Heart left ventricle (tissue), 16 donors: ENCODE measurements around the gene SEC14L5. TPM values are rescaled to one million over a fixed set of nuclear protein-coding genes. Genes with fewer than 3 reads are reported as not detected.

ENCODE experiments used
- ATAC-seq, 4 donors: fragments of 200-7000 bp; cut with Tn5 transposase; one replicate each; pipeline ENCODE4 v1.9.1; 2020 to 2022; ENCODE audit warnings: moderate library complexity in 4 of 4, mild to moderate bottlenecking in 3 of 4, moderate number of reproducible peaks in 1 of 4
- DNase-seq, 5 donors: peaks; one replicate each; pipeline ENCODE4 v3.0.0-alpha.2; 2020
- H3K27ac ChIP-seq, 12 donors: fragments of 200-600 bp; sonication (generic) in 4 of 12; one replicate each; pipeline versions ENCODE4 v1.5.0 to v1.8.0; 2016 to 2022; ENCODE audit warnings: mild to moderate bottlenecking in 2 of 12
- H3K27me3 ChIP-seq, 9 donors: fragments of 200-600 bp; sonication (generic) in 2 of 9; one replicate each; pipeline versions ENCODE4 v1.5.1 to v1.8.0; 2016 to 2022; ENCODE audit warnings: mild to moderate bottlenecking in 3 of 9
- H3K36me3 ChIP-seq, 9 donors: fragments of 200-600 bp; sonication (generic) in 2 of 9; one replicate each; pipeline versions ENCODE4 v1.5.0 to v1.8.0; 2018 to 2022; ENCODE audit warnings: mild to moderate bottlenecking in 2 of 9
- H3K4me1 ChIP-seq, 12 donors: fragments of 200-600 bp; sonication (generic) in 4 of 12; one replicate each; pipeline versions ENCODE4 v1.5.0 to v1.8.0; 2016 to 2022; ENCODE audit warnings: mild to moderate bottlenecking in 3 of 12
- H3K4me3 ChIP-seq, 12 donors: fragments of 200-600 bp; sonication (generic) in 4 of 12; one replicate each; pipeline versions ENCODE4 v1.5.0 to v1.8.0; 2017 to 2022; ENCODE audit warnings: mild to moderate bottlenecking in 9 of 12, moderate library complexity in 4 of 12
- H3K9me3 ChIP-seq, 12 donors: fragments of 200-600 bp; sonication (generic) in 4 of 12; one replicate each; pipeline versions ENCODE4 v1.5.0 to v1.8.0; 2016 to 2022; ENCODE audit warnings: mild to moderate bottlenecking in 1 of 12
- CTCF ChIP-seq, 12 donors: fragments of 200-600 bp; sonication (generic) in 4 of 12; IDR thresholded peaks; one replicate each; pipeline versions ENCODE4 v1.5.0 to v1.8.0; 2018 to 2022; ENCODE audit warnings: antibody characterized with exemption in 12 of 12, mild to moderate bottlenecking in 5 of 12
- POLR2A ChIP-seq, 2 donors: fragments of 450-650 bp; IDR thresholded peaks; one replicate each; pipeline ENCODE4 v1.6.1; 2017; ENCODE audit warnings: antibody characterized with exemption in 2 of 2, mild to moderate bottlenecking in 2 of 2, moderate library complexity in 2 of 2
- WGBS, 4 donors: extraction: QIAGEN DNeasy Blood & Tissue Kit in 2 of 4; methylation state at CpG; one replicate each; pipeline versions ENCODE4 v1.1.5 to v1.1.7; 2013 to 2018; 5-methylcytosine and 5-hydroxymethylcytosine counted together
- intact Hi-C, 10 donors: fragments of 100-400 bp; cut with DNase I; formaldehyde crosslinking; loops; one replicate each; pipeline versions ENCODE4 v1.11.1 to v1.14.2; 2022
- polyA plus RNA-seq, 2 donors: library from polyadenylated mRNA; stranded (reverse); fragments of 200-250 nt; gene quantifications; one replicate each; pipeline ENCODE4 v1.2.3, GENCODE V29; 2013
- total RNA-seq, 9 donors: library from RNA; depleted of rRNA in 2 of 9; stranded (reverse); fragments of >200 nt in 2 of 9; fragmentation: NEBNext Ultra II Directional in 3 of 9; extraction: Animal tissue kit (Norgen Biotek cat#: 25700) in 3 of 9; gene quantifications; one replicate each; pipeline versions ENCODE4 v1.1.0 to v1.2.4, GENCODE V29; 2016 to 2023
- donor health status: ischemic (EF 13 %, LVEDD 7.1; RV severe dilation, severe dysfunction).
- donor health status: healthy with polysubstance abuse.
- donor health status: DM: no; HTN: yes; CAD: no.
- donor health status: DM: no; HTN: no; CAD: no.
- donor health status: ischemic (EF 25% LVEDD 6.9; RV normal size, moderate dysfunction).
- donor health status: ischemic (EF 25% LVEDD 5.7; RV mildly dilated, moderate dysfunction).
- donor health status: healthy.
- donor health status: DM: yes; HTN: yes; CAD: no.
- donor health status: ischemic (EF 35%, LVEDD 5.7; RV mildly dilated, moderate dysfunction).
- donor health status: nonischemic (EF 11% LVEDD 7.7; RV severe dilation, severe dysfunction).
- donor health status: DM: yes; HTN: yes; CAD: no.
- donor health status: PGD.
- donor health status: ischemic (EF 29% LVEDD 5.4; RV normal size, mild dysfunction).
- donor health status: nonischemic (EF 23%, LVEDD 6.1; RV moderate dilation, normal function).

SEC14L5 gene
- total and polyA plus RNA-seq, 11 donors: 0.11 to 25.4 (median 5.7) TPM

GRCh38 chr16:4914528-4915225 is 43.5 kb upstream of the SEC14L5 start:
- 88 to 94% (median 88%) methylated on average over 6 to 7 of the region's 7 CpGs for WGBS, 4 donors
- intact Hi-C loops: no loop called here
- H3K27me3 ChIP-seq: no peaks in the 10 kb centered on the region
- H3K36me3 ChIP-seq: no peaks in the 10 kb centered on the region
- no peaks in the 10 kb centered on the region for H3K4me1 ChIP-seq
- H3K9me3 ChIP-seq: no peaks in the 10 kb centered on the region
- no peak for ATAC-seq
- TF ChIP-seq CTCF (IDR thresholded peaks at IDR 0.05): no peak
- TF ChIP-seq POLR2A (IDR thresholded peaks at IDR 0.05): no peak
- DNase-seq: no peak
- H3K27ac ChIP-seq: no peak overlapping the region
- H3K4me3 ChIP-seq: no peak overlapping the region

DNA sequence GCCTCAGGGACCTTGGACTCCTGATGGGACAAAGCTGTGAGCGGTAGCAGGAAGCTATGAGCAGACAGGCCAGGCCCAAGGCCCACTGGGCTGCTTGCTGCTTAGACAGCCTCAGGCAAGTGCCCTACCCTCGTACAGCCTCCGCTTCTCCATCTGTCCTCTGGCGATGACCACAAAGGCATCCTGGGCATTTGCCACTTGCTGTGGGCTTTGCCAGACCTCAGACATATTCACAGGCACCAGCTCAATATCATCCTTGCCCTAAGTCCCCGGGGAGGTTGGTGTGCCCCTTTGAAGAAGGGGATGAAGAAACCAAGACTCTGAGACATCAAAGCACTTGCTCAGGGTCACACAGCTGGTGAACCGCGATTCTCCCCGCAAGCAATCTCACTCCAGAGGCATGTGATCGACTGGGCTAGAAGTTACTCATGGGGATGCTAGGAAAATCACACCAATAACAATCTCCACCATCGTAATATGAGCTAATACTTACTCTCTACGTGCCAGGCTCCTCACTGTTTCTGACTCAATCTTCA is 42.8 kb upstream of the SEC14L5 start:
- WGBS, 4 donors: 72 to 83% (median 78%) methylated on average over 7 to 11 of the region's 11 CpGs
- intact Hi-C loops: no loop called here
- H3K4me1 ChIP-seq: no peaks in the 10 kb centered on the region
- H3K4me3 ChIP-seq: no peak overlapping the region
- no peaks in the 10 kb centered on the region for H3K36me3 ChIP-seq
- no peak for DNase-seq
- no peaks in the 10 kb centered on the region for H3K27me3 ChIP-seq
- H3K9me3 ChIP-seq: no peaks in the 10 kb centered on the region
- TF ChIP-seq CTCF (IDR thresholded peaks at IDR 0.05) (no peak), POLR2A (IDR thresholded peaks at IDR 0.05) (no peak)
- no peak for ATAC-seq
- H3K27ac ChIP-seq: no peak overlapping the region

DNA sequence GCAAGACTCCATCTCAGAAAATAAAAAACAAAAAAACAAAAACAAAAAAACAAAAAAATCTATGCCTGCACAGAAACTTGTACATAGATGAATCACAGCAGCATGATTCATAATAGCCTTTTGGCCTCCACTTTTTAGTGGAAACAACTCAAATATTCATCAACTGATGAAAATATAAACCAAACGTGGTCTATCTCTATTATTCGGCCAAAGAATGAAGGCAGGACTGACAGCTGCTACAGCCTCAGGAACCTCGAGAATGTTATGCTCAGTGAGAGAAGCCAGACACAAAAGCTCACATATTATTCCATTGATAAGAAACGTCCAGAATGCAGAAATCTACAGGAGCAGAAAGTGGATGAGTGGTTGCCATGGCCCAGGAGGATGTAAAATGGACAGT is 41.0 kb upstream of the SEC14L5 start:
- H3K9me3 ChIP-seq: no peaks in the 10 kb centered on the region
- H3K27me3 ChIP-seq: no peaks in the 10 kb centered on the region
- no peaks in the 10 kb centered on the region for H3K4me1 ChIP-seq
- H3K36me3 ChIP-seq: no peaks in the 10 kb centered on the region
- H3K27ac ChIP-seq: no peak overlapping the region
- 33 to 40% (median 35%) methylated on average over 4 of the region's 4 CpGs for WGBS, 4 donors
- H3K4me3 ChIP-seq: no peak overlapping the region
- no peak for ATAC-seq
- intact Hi-C loops: no loop called here
- DNase-seq: no peak
- no peak for TF ChIP-seq CTCF (IDR thresholded peaks at IDR 0.05)
- TF ChIP-seq POLR2A (IDR thresholded peaks at IDR 0.05): no peak

DNA sequence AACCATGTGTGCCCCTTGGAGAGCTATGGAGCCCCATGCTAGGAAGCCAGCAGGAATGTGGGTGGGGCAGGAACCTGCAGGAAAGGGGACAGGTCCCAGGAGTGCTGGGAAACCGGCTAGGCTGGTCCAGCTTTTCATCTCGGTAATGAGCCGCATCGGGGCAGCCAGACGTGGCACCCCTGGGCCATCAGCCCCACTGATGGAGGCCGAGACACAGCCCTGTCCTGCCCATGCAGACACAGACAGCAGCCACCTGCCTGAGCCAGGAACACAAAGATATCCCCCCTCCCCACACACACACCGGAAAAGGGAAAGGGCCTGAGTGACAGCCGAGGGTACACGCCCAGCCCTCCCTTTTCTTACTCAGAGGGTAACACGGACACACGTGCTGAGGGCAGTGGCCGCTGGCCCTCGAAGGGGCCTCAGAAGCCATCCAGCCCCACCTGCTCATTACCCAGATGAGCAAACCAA is 39.3 kb upstream of the SEC14L5 start:
- WGBS, 4 donors: 42 to 67% (median 56%) methylated on average over 13 of the region's 13 CpGs
- intact Hi-C loops: no loop called here
- Histone ChIP-seq H3K9me3 (no peaks in the 10 kb centered on the region), H3K27ac (no peak overlapping the region), H3K4me1 (no peaks in the 10 kb centered on the region), H3K36me3 (no peaks in the 10 kb centered on the region), H3K4me3 (no peak overlapping the region), H3K27me3 (no peaks in the 10 kb centered on the region)
- ATAC-seq (no peak), DNase-seq (no peak)
- TF ChIP-seq POLR2A (IDR thresholded peaks at IDR 0.05): no peak
- TF ChIP-seq CTCF (IDR thresholded peaks at IDR 0.05): no peak
